ENCODE data around the gene HTATSF1. TPM values are rescaled to one million over a fixed set of nuclear protein-coding genes. Genes with fewer than 3 reads are reported as not detected.

HTATSF1 gene
- polyA plus RNA-seq, 1 of the 3 experiments (the other 2 are of a cell fraction) = 2.7 TPM

DNA sequence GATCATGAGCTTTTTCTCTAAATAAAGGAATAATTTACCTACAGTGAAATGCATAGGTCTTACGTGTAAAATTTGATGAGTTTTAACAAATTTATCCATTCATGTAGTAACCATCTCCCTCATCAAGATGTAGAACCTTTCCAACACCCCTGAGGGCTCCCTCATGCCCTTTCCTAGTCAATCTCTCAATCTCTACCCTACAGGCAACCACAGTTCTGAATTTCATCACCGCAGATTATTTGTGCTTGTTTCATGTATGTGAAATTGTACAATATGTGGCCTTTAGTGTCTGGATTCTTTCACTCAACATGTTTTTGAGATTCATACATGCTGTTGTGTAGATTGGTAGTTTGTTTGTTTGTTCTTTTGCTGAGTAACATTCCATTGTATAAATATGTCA, 36.7 kb downstream of the HTATSF1 start:
- no peak for TF ChIP-seq TCF12 (IDR thresholded peaks at IDR 0.05)
- TF ChIP-seq MXI1 (IDR thresholded peaks at IDR 0.05; ENCODE audit: low read depth, low read length) = no peak
- no peak for TF ChIP-seq FOXJ3 (CRISPR knock-in tag; IDR thresholded peaks at IDR 0.05)
- TF ChIP-seq USF1 (IDR thresholded peaks at IDR 0.05; ENCODE audit: borderline replicate concordance, low read depth) = no peak
- TF ChIP-seq JUND (IDR thresholded peaks at IDR 0.05) = no peak
- TF ChIP-seq, protein P1, sequence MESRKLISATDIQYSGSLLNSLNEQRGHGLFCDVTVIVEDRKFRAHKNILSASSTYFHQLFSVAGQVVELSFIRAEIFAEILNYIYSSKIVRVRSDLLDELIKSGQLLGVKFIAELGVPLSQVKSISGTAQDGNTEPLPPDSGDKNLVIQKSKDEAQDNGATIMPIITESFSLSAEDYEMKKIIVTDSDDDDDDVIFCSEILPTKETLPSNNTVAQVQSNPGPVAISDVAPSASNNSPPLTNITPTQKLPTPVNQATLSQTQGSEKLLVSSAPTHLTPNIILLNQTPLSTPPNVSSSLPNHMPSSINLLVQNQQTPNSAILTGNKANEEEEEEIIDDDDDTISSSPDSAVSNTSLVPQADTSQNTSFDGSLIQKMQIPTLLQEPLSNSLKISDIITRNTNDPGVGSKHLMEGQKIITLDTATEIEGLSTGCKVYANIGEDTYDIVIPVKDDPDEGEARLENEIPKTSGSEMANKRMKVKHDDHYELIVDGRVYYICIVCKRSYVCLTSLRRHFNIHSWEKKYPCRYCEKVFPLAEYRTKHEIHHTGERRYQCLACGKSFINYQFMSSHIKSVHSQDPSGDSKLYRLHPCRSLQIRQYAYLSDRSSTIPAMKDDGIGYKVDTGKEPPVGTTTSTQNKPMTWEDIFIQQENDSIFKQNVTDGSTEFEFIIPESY (IDR thresholded peaks at IDR 0.05; ENCODE audit: borderline replicate concordance, low read depth) = no peak
- TF ChIP-seq YY1 (IDR thresholded peaks at IDR 0.05; ENCODE audit: low read depth) = no peak
- no peak for TF ChIP-seq POLR2AphosphoS5 (IDR thresholded peaks at IDR 0.05; ENCODE audit: low read depth, low read length)
- TF ChIP-seq TEAD4 (IDR thresholded peaks at IDR 0.05; ENCODE audit: borderline replicate concordance, insufficient read depth) = no peak
- TF ChIP-seq FOXM1 (IDR thresholded peaks at IDR 0.05; ENCODE audit: low read depth) = no peak
- TF ChIP-seq MAX (IDR thresholded peaks at IDR 0.05; ENCODE audit: low read depth) = no peak
- TF ChIP-seq, protein P2, sequence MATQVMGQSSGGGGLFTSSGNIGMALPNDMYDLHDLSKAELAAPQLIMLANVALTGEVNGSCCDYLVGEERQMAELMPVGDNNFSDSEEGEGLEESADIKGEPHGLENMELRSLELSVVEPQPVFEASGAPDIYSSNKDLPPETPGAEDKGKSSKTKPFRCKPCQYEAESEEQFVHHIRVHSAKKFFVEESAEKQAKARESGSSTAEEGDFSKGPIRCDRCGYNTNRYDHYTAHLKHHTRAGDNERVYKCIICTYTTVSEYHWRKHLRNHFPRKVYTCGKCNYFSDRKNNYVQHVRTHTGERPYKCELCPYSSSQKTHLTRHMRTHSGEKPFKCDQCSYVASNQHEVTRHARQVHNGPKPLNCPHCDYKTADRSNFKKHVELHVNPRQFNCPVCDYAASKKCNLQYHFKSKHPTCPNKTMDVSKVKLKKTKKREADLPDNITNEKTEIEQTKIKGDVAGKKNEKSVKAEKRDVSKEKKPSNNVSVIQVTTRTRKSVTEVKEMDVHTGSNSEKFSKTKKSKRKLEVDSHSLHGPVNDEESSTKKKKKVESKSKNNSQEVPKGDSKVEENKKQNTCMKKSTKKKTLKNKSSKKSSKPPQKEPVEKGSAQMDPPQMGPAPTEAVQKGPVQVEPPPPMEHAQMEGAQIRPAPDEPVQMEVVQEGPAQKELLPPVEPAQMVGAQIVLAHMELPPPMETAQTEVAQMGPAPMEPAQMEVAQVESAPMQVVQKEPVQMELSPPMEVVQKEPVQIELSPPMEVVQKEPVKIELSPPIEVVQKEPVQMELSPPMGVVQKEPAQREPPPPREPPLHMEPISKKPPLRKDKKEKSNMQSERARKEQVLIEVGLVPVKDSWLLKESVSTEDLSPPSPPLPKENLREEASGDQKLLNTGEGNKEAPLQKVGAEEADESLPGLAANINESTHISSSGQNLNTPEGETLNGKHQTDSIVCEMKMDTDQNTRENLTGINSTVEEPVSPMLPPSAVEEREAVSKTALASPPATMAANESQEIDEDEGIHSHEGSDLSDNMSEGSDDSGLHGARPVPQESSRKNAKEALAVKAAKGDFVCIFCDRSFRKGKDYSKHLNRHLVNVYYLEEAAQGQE (IDR thresholded peaks at IDR 0.05; ENCODE audit: low read depth, low read length) = no peak
- no peak for TF ChIP-seq PBX3 (IDR thresholded peaks at IDR 0.05)
- TF ChIP-seq GABPA (IDR thresholded peaks at IDR 0.05; ENCODE audit: low read depth) = no peak
- TF ChIP-seq MEF2A (IDR thresholded peaks at IDR 0.05; ENCODE audit: borderline replicate concordance, low read depth) = no peak
- no peak for TF ChIP-seq RXRA (IDR thresholded peaks at IDR 0.05; ENCODE audit: borderline replicate concordance, low read depth)
- TF ChIP-seq, protein P3, sequence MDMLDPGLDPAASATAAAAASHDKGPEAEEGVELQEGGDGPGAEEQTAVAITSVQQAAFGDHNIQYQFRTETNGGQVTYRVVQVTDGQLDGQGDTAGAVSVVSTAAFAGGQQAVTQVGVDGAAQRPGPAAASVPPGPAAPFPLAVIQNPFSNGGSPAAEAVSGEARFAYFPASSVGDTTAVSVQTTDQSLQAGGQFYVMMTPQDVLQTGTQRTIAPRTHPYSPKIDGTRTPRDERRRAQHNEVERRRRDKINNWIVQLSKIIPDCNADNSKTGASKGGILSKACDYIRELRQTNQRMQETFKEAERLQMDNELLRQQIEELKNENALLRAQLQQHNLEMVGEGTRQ (IDR thresholded peaks at IDR 0.05; ENCODE audit: borderline replicate concordance, low read depth, low read length) = no peak
- no peaks in the 10 kb centered on the region; the same call in 1 of the 2 replicates for H3K27me3 ChIP-seq (ENCODE audit: insufficient read depth)
- no peaks in the 10 kb centered on the region for H3K79me2 ChIP-seq (ENCODE audit: insufficient read depth)
- H3K36me3 ChIP-seq (replicated peaks in 1 of 2; ENCODE audit: control insufficient read depth in 1 of 2, insufficient read depth in 2 of 2, low read length in 1 of 2) = no peaks in the 10 kb centered on the region
- H3K4me2 ChIP-seq = no peak overlapping the region
- no peaks in the 10 kb centered on the region for H4K20me1 ChIP-seq (ENCODE audit: insufficient read depth)
- H3K9me3 ChIP-seq = no peaks in the 10 kb centered on the region
- H3K4me3 ChIP-seq (ENCODE audit: low read depth in 2 of 2, low read length in 1 of 2) = no peak overlapping the region
- H3K4me1 ChIP-seq (ENCODE audit: control insufficient read depth in 1 of 2, insufficient read depth in 2 of 2, low read depth in 1 of 2, low read length in 1 of 2) = no peaks in the 10 kb centered on the region
- no peak overlapping the region for H3K27ac ChIP-seq (ENCODE audit: low read depth in 2 of 2, low read length in 1 of 2)
- WGBS (ENCODE audit: low lambda C conversion rate) = 26% methylated on average over 2 of the region's 2 CpGs
- H3K9me2 ChIP-seq = no peaks in the 10 kb centered on the region
- H3K9ac ChIP-seq = no peak overlapping the region
- POLR2A ChIA-PET = no interaction called here
- no peak for DNase-seq
- CTCF ChIA-PET = no interaction called here
- no peak overlapping the region for H2AFZ ChIP-seq (ENCODE audit: low read depth)
- H3F3A ChIP-seq (replicated peaks; ENCODE audit: insufficient read depth) = no peaks in the 10 kb centered on the region

All from SK-N-SH (cell line).